HepG2 (cell line): Measurements from ENCODE around the gene BTD. TPM values are rescaled to one million over a fixed set of nuclear protein-coding genes. Genes with fewer than 3 reads are reported as not detected.

Experiments
- CEBPB ChIP-seq: IDR thresholded peaks from 2 replicates; pipeline ENCODE4 v1.6.1; 2011; ENCODE audit warnings: low read depth, low read length, improper control_type of control experiment, borderline replicate concordance
- FOXK1 ChIP-seq: sonication (generic); formaldehyde crosslinking; IDR thresholded peaks from 2 replicates; pipeline ENCODE4 v1.4.0; 2020; ENCODE audit warnings: low read depth, missing genetic modification reagents, borderline replicate concordance
- HOXD1 ChIP-seq: sonication (generic); formaldehyde crosslinking; IDR thresholded peaks from 2 replicates; pipeline ENCODE4 v1.5.0; 2020; ENCODE audit warnings: missing genetic modification reagents
- RFX5 ChIP-seq: IDR thresholded peaks from 2 replicates; pipeline ENCODE4 v1.6.1; 2011; ENCODE audit warnings: low read depth, low read length, improper control_type of control experiment
- ZNF331 ChIP-seq: sonication (generic); formaldehyde crosslinking; IDR thresholded peaks from 2 replicates; pipeline ENCODE4 v1.4.0; 2020; ENCODE audit warnings: missing genetic modification reagents
- ZNF709 ChIP-seq: sonication (generic); formaldehyde crosslinking; IDR thresholded peaks from 2 replicates; pipeline ENCODE4 v1.5.0; 2020; ENCODE audit warnings: mild to moderate bottlenecking, missing genetic modification reagents
- polyA plus RNA-seq, 8 experiments: library from polyadenylated mRNA; depleted of rRNA in 3 of 8; stranded (reverse) in 7 of 8; unstranded in 1 of 8; fragments of >200 nt; fragmentation: Illumina TruSeq in 4 of 8; extraction: Trizol in 4 of 8; gene quantifications; 2 replicates each; pipeline versions ENCODE4 v1.2.1 to v1.2.3, GENCODE V29; 2011 to 2016; ENCODE audit warnings: low read depth in 4 of 8, missing spikeins in 1 of 8, mixed read lengths in 1 of 8; ENCODE audit not compliant: insufficient read depth in 1 of 8
- total RNA-seq, 5 experiments: library from RNA; depleted of rRNA; stranded (reverse); fragments of >200 nt; fragmentation: Illumina TruSeq; extraction: Trizol; gene quantifications; 2 replicates each; pipeline ENCODE4 v1.2.3, GENCODE V29; 2016; ENCODE audit warnings: low read depth in 1 of 5
- TF ChIP-seq, protein P1 (sequence below): IDR thresholded peaks from 2 replicates; pipeline ENCODE4 v1.6.1; 2016; ENCODE audit warnings: control low read depth
- TF ChIP-seq, protein P2 (sequence below): sonication (generic); formaldehyde crosslinking; IDR thresholded peaks from 2 replicates; pipeline ENCODE4 v1.5.1; 2020; ENCODE audit warnings: missing genetic modification reagents, mild to moderate bottlenecking, borderline replicate concordance
- TF ChIP-seq, protein P3 (sequence below): sonication (generic); formaldehyde crosslinking; IDR thresholded peaks from 2 replicates; pipeline ENCODE4 v1.8.0; 2022; ENCODE audit warnings: mild to moderate bottlenecking, missing genetic modification reagents; ENCODE audit not compliant: insufficient replicate concordance
- TF ChIP-seq, protein P4 (sequence below): sonication (generic); formaldehyde crosslinking; IDR thresholded peaks from 2 replicates; pipeline ENCODE4 v1.4.0; 2020; ENCODE audit warnings: mild to moderate bottlenecking, missing genetic modification reagents, borderline replicate concordance
- TF ChIP-seq, protein P5 (sequence below): sonication (generic); formaldehyde crosslinking; IDR thresholded peaks from 2 replicates; pipeline ENCODE4 v1.4.0; 2020; ENCODE audit warnings: mild to moderate bottlenecking, missing genetic modification reagents
- TF ChIP-seq, protein P6 (sequence below): sonication (generic); formaldehyde crosslinking; IDR thresholded peaks from 2 replicates; pipeline ENCODE4 v1.4.0; 2020; ENCODE audit warnings: missing genetic modification reagents; ENCODE audit errors: not compliant biosample characterization

Gene BTD
- total and polyA plus RNA-seq, 2 of the 13 experiments (the other 11 are each of a cell fraction or from before 2014, with no cell fraction given), result 15.7 to 35.5 TPM

DNA sequence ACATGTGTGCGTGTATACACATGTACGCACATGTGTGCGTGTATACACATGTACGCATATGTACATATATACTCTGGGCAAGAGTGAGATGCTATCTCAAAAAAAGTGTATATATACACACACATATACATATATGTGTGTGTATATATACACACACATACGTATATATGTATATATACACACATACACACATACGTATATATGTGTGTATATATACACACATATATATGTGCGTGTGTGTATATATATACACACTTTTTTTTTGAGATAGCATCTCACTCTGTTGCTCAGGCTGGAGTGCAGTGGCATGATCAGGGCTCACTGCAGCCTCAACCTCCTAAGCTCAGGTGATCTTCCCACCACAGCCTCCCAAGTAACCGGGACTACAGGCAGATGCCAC, 8.6 kb upstream of the BTD start (continued):
- TF ChIP-seq, protein P1, sequence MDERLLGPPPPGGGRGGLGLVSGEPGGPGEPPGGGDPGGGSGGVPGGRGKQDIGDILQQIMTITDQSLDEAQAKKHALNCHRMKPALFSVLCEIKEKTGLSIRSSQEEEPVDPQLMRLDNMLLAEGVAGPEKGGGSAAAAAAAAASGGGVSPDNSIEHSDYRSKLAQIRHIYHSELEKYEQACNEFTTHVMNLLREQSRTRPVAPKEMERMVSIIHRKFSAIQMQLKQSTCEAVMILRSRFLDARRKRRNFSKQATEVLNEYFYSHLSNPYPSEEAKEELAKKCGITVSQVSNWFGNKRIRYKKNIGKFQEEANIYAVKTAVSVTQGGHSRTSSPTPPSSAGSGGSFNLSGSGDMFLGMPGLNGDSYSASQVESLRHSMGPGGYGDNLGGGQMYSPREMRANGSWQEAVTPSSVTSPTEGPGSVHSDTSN (CRISPR knock-in tag), result no peak
- no peak for TF ChIP-seq ZNF331 (CRISPR knock-in tag)
- TF ChIP-seq, protein P2, sequence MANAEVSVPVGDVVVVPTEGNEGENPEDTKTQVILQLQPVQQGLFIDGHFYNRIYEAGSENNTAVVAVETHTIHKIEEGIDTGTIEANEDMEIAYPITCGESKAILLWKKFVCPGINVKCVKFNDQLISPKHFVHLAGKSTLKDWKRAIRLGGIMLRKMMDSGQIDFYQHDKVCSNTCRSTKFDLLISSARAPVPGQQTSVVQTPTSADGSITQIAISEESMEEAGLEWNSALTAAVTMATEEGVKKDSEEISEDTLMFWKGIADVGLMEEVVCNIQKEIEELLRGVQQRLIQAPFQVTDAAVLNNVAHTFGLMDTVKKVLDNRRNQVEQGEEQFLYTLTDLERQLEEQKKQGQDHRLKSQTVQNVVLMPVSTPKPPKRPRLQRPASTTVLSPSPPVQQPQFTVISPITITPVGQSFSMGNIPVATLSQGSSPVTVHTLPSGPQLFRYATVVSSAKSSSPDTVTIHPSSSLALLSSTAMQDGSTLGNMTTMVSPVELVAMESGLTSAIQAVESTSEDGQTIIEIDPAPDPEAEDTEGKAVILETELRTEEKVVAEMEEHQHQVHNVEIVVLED, result no peak
- TF ChIP-seq, protein P3, sequence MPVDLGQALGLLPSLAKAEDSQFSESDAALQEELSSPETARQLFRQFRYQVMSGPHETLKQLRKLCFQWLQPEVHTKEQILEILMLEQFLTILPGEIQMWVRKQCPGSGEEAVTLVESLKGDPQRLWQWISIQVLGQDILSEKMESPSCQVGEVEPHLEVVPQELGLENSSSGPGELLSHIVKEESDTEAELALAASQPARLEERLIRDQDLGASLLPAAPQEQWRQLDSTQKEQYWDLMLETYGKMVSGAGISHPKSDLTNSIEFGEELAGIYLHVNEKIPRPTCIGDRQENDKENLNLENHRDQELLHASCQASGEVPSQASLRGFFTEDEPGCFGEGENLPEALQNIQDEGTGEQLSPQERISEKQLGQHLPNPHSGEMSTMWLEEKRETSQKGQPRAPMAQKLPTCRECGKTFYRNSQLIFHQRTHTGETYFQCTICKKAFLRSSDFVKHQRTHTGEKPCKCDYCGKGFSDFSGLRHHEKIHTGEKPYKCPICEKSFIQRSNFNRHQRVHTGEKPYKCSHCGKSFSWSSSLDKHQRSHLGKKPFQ (CRISPR knock-in tag), result no peak
- TF ChIP-seq ZNF709 (CRISPR knock-in tag), result no peak
- TF ChIP-seq, protein P4, sequence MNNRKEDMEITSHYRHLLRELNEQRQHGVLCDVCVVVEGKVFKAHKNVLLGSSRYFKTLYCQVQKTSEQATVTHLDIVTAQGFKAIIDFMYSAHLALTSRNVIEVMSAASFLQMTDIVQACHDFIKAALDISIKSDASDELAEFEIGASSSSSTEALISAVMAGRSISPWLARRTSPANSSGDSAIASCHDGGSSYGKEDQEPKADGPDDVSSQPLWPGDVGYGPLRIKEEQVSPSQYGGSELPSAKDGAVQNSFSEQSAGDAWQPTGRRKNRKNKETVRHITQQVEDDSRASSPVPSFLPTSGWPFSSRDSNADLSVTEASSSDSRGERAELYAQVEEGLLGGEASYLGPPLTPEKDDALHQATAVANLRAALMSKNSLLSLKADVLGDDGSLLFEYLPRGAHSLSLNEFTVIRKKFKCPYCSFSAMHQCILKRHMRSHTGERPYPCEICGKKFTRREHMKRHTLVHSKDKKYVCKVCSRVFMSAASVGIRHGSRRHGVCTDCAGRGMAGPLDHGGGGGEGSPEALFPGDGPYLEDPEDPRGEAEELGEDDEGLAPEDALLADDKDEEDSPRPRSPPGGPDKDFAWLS (CRISPR knock-in tag), result no peak
- no peak for TF ChIP-seq FOXK1 (CRISPR knock-in tag)
- TF ChIP-seq HOXD1 (CRISPR knock-in tag), result no peak
- TF ChIP-seq, protein P5, sequence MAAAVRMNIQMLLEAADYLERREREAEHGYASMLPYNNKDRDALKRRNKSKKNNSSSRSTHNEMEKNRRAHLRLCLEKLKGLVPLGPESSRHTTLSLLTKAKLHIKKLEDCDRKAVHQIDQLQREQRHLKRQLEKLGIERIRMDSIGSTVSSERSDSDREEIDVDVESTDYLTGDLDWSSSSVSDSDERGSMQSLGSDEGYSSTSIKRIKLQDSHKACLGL, result no peak
- no peak for TF ChIP-seq CEBPB
- TF ChIP-seq, protein P6, sequence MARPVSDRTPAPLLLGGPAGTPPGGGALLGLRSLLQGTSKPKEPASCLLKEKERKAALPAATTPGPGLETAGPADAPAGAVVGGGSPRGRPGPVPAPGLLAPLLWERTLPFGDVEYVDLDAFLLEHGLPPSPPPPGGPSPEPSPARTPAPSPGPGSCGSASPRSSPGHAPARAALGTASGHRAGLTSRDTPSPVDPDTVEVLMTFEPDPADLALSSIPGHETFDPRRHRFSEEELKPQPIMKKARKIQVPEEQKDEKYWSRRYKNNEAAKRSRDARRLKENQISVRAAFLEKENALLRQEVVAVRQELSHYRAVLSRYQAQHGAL (CRISPR knock-in tag), result no peak
- no peak for TF ChIP-seq RFX5
